ENCODE data around the gene KIF18A. TPM values are rescaled to one million over a fixed set of nuclear protein-coding genes. Genes with fewer than 3 reads are reported as not detected.

Gene KIF18A
- total and polyA plus RNA-seq, 2 experiments from 2014 or later: 3.2 to 6.3 TPM

DNA sequence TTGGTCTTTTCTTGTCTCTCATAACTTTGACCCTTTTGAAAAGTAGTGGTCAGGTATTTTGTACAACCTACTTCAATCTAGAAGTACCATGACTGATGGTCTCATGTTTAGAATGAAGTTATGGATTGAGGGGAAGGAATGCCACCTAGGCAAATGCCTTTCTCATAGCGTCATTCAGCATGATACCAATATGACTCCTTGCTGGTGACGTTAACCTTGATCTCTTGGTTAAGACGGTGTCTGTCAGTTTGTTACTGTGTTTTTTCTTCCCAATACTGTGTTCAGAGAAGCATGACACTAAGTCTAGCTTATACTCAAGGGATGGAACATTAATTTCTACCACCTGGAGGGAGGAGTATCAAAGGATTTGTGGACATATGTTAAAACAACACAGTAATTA lies 130.9 kb downstream of the KIF18A start:
- WGBS (ENCODE audit: low lambda C conversion rate, missing lambda C conversion rate): 91% methylated on average over 3 of the region's 3 CpGs
- Histone ChIP-seq H3K9me2 (replicated peaks; ENCODE audit: insufficient read depth) (no peaks in the 10 kb centered on the region), H3K27ac (no peak overlapping the region), H3K36me3 (replicated peaks; ENCODE audit: insufficient read depth, low read depth) (no peaks in the 10 kb centered on the region), H3K4me2 (no peak overlapping the region), H2AFZ (no peak overlapping the region), H3K9me3 (ENCODE audit: low read depth) (no peaks in the 10 kb centered on the region), H3K4me3 (no peak overlapping the region), H4K20me1 (ENCODE audit: insufficient read depth, poor library complexity, severe bottlenecking) (no peaks in the 10 kb centered on the region), H3K79me2 (no peaks in the 10 kb centered on the region), H3K27me3 (no peaks in the 10 kb centered on the region), H3K4me1 (ENCODE audit: insufficient read depth) (no peaks in the 10 kb centered on the region)
- DNase-seq (ENCODE audit: low spot score): no peak
- TF ChIP-seq EZH2phosphoT487 (IDR thresholded peaks at IDR 0.05; ENCODE audit: low read depth, severe bottlenecking, unreplicated experiment): no peak
- no peak for TF ChIP-seq EZH2 (IDR thresholded peaks at IDR 0.05; ENCODE audit: borderline replicate concordance)
- no peak for TF ChIP-seq CTCF (IDR thresholded peaks at IDR 0.05; ENCODE audit: poor library complexity)

DNA sequence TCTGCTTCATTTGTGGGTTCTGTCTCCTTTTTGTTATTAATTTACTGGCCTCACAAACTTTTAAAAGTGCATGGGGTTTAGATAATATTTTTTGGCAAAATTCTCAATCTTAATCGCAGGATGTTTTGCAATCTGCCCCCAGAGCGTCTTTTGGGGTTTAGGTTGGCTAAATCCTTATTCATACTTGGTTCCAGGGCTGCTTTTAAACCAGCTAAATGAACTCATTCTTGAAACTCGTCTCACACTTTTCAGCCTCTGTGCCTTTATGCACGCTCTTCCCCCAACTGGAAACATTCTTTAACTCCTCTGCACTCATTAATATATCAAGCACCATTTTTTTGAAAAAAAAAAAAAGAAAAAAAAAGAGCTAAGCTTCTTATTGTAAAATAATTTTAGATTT lies 131.7 kb downstream of the KIF18A start:
- H3K36me3 ChIP-seq (replicated peaks; ENCODE audit: insufficient read depth, low read depth): no peaks in the 10 kb centered on the region
- no peaks in the 10 kb centered on the region for H3K9me3 ChIP-seq (ENCODE audit: low read depth)
- DNase-seq (ENCODE audit: low spot score): no peak
- no peaks in the 10 kb centered on the region for H3K79me2 ChIP-seq
- H3K27me3 ChIP-seq: no peaks in the 10 kb centered on the region
- no peak overlapping the region for H3K27ac ChIP-seq
- no peak overlapping the region for H2AFZ ChIP-seq
- H3K4me3 ChIP-seq: no peak overlapping the region
- H3K4me2 ChIP-seq: no peak overlapping the region
- no peaks in the 10 kb centered on the region for H3K4me1 ChIP-seq (ENCODE audit: insufficient read depth)
- WGBS (ENCODE audit: low lambda C conversion rate, missing lambda C conversion rate): 83% methylated on average over 4 of the region's 4 CpGs
- TF ChIP-seq EZH2 (IDR thresholded peaks at IDR 0.05; ENCODE audit: borderline replicate concordance) (no peak), CTCF (IDR thresholded peaks at IDR 0.05; ENCODE audit: poor library complexity) (no peak), EZH2phosphoT487 (IDR thresholded peaks at IDR 0.05; ENCODE audit: low read depth, severe bottlenecking, unreplicated experiment) (no peak)
- H4K20me1 ChIP-seq (ENCODE audit: insufficient read depth, poor library complexity, severe bottlenecking): no peaks in the 10 kb centered on the region
- H3K9me2 ChIP-seq (replicated peaks; ENCODE audit: insufficient read depth): no peaks in the 10 kb centered on the region

- Histone ChIP-seq H3K79me2 (no peaks in the 10 kb centered on the region), H3K36me3 (replicated peaks; ENCODE audit: insufficient read depth, low read depth) (no peaks in the 10 kb centered on the region), H3K27ac (no peak overlapping the region), H3K4me1 (ENCODE audit: insufficient read depth) (no peaks in the 10 kb centered on the region), H4K20me1 (ENCODE audit: insufficient read depth, poor library complexity, severe bottlenecking) (no peaks in the 10 kb centered on the region), H3K9me2 (replicated peaks; ENCODE audit: insufficient read depth) (no peaks in the 10 kb centered on the region), H3K9me3 (ENCODE audit: low read depth) (no peaks in the 10 kb centered on the region), H2AFZ (no peak overlapping the region), H3K4me3 (no peak overlapping the region), H3K27me3 (no peaks in the 10 kb centered on the region), H3K4me2 (no peak overlapping the region)
- TF ChIP-seq EZH2phosphoT487 (IDR thresholded peaks at IDR 0.05; ENCODE audit: low read depth, severe bottlenecking, unreplicated experiment): no peak
- no peak for TF ChIP-seq EZH2 (IDR thresholded peaks at IDR 0.05; ENCODE audit: borderline replicate concordance)
- no peak for TF ChIP-seq CTCF (IDR thresholded peaks at IDR 0.05; ENCODE audit: poor library complexity)
- DNase-seq (ENCODE audit: low spot score): no peak
- 94% methylated on average over 4 of the region's 4 CpGs for WGBS (ENCODE audit: low lambda C conversion rate, missing lambda C conversion rate)
Observed at GRCh38 chr11:27973851-27974536, 134.0 kb downstream of the KIF18A start.
